SK-N-SH treated with all-trans-retinoic acid at 6 μM for 48 hours (cell line): ENCODE results near the gene NCKAP5.

Experiments
- ATAC-seq: fragments of 200-7000 bp; cut with Tn5 transposase; 3 replicates; pipeline ENCODE4 v1.9.1; 2020; ENCODE audit warnings: mild to moderate bottlenecking, moderate library complexity
- ARNTL ChIP-seq: fragments of 450-650 bp; formaldehyde crosslinking; IDR thresholded peaks from 2 replicates; pipeline ENCODE4 v1.5.0; 2020; ENCODE audit warnings: low read depth, mild to moderate bottlenecking, moderate library complexity, borderline replicate concordance
- BACH2 ChIP-seq: fragments of 250-450 bp; sonication (Bioruptor Pico); IDR thresholded peaks from 2 replicates; pipeline ENCODE4 v1.9.0; 2021; ENCODE audit warnings: mild to moderate bottlenecking, borderline replicate concordance
- CREB5 ChIP-seq: fragments of 250-450 bp; sonication (Bioruptor Pico); IDR thresholded peaks from 2 replicates; pipeline ENCODE4 v1.5.1; 2020; ENCODE audit warnings: low read depth, mild to moderate bottlenecking, moderate library complexity
- CSDC2 ChIP-seq: fragments of 250-450 bp; sonication (Bioruptor Pico); IDR thresholded peaks from 2 replicates; pipeline ENCODE4 v1.5.0; 2020; ENCODE audit warnings: mild to moderate bottlenecking, moderate library complexity
- CSRNP3 ChIP-seq: fragments of 250-450 bp; sonication (Bioruptor Pico); IDR thresholded peaks from 2 replicates; pipeline ENCODE4 v1.5.1; 2021; ENCODE audit warnings: mild to moderate bottlenecking, moderate library complexity
- GLIS3 ChIP-seq: fragments of 250-450 bp; sonication (Bioruptor Pico); IDR thresholded peaks from 2 replicates; pipeline ENCODE4 v1.5.0; 2020; ENCODE audit warnings: mild to moderate bottlenecking, moderate library complexity
- ISL1 ChIP-seq: fragments of 250-450 bp; sonication (Bioruptor Pico); IDR thresholded peaks from 2 replicates; pipeline ENCODE4 v2.1.2; 2022; ENCODE audit warnings: mild to moderate bottlenecking, moderate library complexity
- OSR1 ChIP-seq: fragments of 250-450 bp; sonication (Bioruptor Pico); IDR thresholded peaks from 2 replicates; pipeline ENCODE4 v1.8.0; 2022; ENCODE audit warnings: moderate library complexity, mild to moderate bottlenecking, inconsistent platforms
- POU6F1 ChIP-seq: fragments of 250-450 bp; sonication (Bioruptor Pico); IDR thresholded peaks from 2 replicates; pipeline ENCODE4 v1.8.0; 2021; ENCODE audit warnings: low read depth, mild to moderate bottlenecking, moderate library complexity, borderline replicate concordance
- PPARA ChIP-seq: fragments of 250-450 bp; sonication (Bioruptor Pico); IDR thresholded peaks from 2 replicates; pipeline ENCODE4 v1.5.0; 2020; ENCODE audit warnings: mild to moderate bottlenecking, borderline replicate concordance
- RARB ChIP-seq: fragments of 250-450 bp; sonication (Bioruptor Pico); IDR thresholded peaks from 2 replicates; pipeline ENCODE4 v1.8.0; 2021; ENCODE audit warnings: mild to moderate bottlenecking, moderate library complexity
- TCF4 ChIP-seq: fragments of 250-450 bp; sonication (Bioruptor Pico); IDR thresholded peaks from 2 replicates; pipeline ENCODE4 v1.8.0; 2021; ENCODE audit warnings: mild to moderate bottlenecking, moderate library complexity, borderline replicate concordance
- TOX ChIP-seq: fragments of 250-450 bp; sonication (Bioruptor Pico); IDR thresholded peaks from 2 replicates; pipeline ENCODE4 v1.8.0; 2021; ENCODE audit warnings: mild to moderate bottlenecking, moderate library complexity, borderline replicate concordance
- TSHZ2 ChIP-seq: fragments of 250-450 bp; sonication (Bioruptor Pico); IDR thresholded peaks from 2 replicates; pipeline ENCODE4 v1.5.0; 2020; ENCODE audit warnings: mild to moderate bottlenecking, moderate library complexity
- ZC3H10 ChIP-seq: fragments of 250-450 bp; sonication (Bioruptor Pico); IDR thresholded peaks from 2 replicates; pipeline ENCODE4 v1.5.1; 2021; ENCODE audit warnings: mild to moderate bottlenecking, moderate library complexity
- ZFP3 ChIP-seq: fragments of 250-450 bp; sonication (Bioruptor Pico); IDR thresholded peaks from 2 replicates; pipeline ENCODE4 v1.5.0; 2020; ENCODE audit warnings: mild to moderate bottlenecking, moderate library complexity
- ZFP30 ChIP-seq: fragments of 450-650 bp; formaldehyde crosslinking; IDR thresholded peaks from 2 replicates; pipeline ENCODE4 v1.5.0; 2022; ENCODE audit warnings: mild to moderate bottlenecking, moderate library complexity
- ZNF565 ChIP-seq: fragments of 450-650 bp; formaldehyde crosslinking; conservative IDR thresholded peaks from 2 replicates; pipeline ENCODE4 v1.5.0; 2020; ENCODE audit warnings: low read depth, mild to moderate bottlenecking, moderate library complexity
- ZNF70 ChIP-seq: fragments of 450-650 bp; formaldehyde crosslinking; IDR thresholded peaks from 2 replicates; pipeline ENCODE4 v1.5.0; 2020; ENCODE audit warnings: mild to moderate bottlenecking, moderate library complexity
- ZNF8 ChIP-seq: fragments of 450-650 bp; formaldehyde crosslinking; IDR thresholded peaks from 2 replicates; pipeline ENCODE4 v1.5.0; 2020; ENCODE audit warnings: mild to moderate bottlenecking, moderate library complexity
- TF ChIP-seq, protein P1 (sequence below): fragments of 250-450 bp; sonication (Bioruptor Pico); IDR thresholded peaks from 2 replicates; pipeline ENCODE4 v1.8.0; 2020; ENCODE audit warnings: mild to moderate bottlenecking, moderate library complexity, borderline replicate concordance

NCKAP5 gene

GRCh38 chr2:133541376-133541775, 26.9 kb downstream of the NCKAP5 start:
- no peak for ATAC-seq
- no peak for TF ChIP-seq RARB (CRISPR knock-in tag)
- TF ChIP-seq ZFP3 = no peak
- no peak for TF ChIP-seq ISL1
- no peak for TF ChIP-seq ZC3H10 (CRISPR knock-in tag)
- no peak for TF ChIP-seq BACH2 (CRISPR knock-in tag)
- TF ChIP-seq, protein P1, sequence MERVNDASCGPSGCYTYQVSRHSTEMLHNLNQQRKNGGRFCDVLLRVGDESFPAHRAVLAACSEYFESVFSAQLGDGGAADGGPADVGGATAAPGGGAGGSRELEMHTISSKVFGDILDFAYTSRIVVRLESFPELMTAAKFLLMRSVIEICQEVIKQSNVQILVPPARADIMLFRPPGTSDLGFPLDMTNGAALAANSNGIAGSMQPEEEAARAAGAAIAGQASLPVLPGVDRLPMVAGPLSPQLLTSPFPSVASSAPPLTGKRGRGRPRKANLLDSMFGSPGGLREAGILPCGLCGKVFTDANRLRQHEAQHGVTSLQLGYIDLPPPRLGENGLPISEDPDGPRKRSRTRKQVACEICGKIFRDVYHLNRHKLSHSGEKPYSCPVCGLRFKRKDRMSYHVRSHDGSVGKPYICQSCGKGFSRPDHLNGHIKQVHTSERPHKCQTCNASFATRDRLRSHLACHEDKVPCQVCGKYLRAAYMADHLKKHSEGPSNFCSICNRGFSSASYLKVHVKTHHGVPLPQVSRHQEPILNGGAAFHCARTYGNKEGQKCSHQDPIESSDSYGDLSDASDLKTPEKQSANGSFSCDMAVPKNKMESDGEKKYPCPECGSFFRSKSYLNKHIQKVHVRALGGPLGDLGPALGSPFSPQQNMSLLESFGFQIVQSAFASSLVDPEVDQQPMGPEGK (CRISPR knock-in tag) = no peak
- no peak for TF ChIP-seq CREB5
- no peak for TF ChIP-seq TSHZ2 (CRISPR knock-in tag)
- TF ChIP-seq TCF4 (CRISPR knock-in tag) = no peak
- TF ChIP-seq POU6F1 = no peak
- TF ChIP-seq GLIS3 (CRISPR knock-in tag) = no peak
- TF ChIP-seq ZFP30 = no peak
- no peak for TF ChIP-seq CSDC2 (CRISPR knock-in tag)
- TF ChIP-seq ZNF70 = no peak
- no peak for TF ChIP-seq ZNF565
- no peak for TF ChIP-seq ARNTL
- no peak for TF ChIP-seq PPARA (CRISPR knock-in tag)
- TF ChIP-seq TOX (CRISPR knock-in tag) = no peak
- TF ChIP-seq ZNF8 (CRISPR knock-in tag) = no peak
- TF ChIP-seq CSRNP3 = no peak
- TF ChIP-seq, all 23 proteins: peak for 0

DNA sequence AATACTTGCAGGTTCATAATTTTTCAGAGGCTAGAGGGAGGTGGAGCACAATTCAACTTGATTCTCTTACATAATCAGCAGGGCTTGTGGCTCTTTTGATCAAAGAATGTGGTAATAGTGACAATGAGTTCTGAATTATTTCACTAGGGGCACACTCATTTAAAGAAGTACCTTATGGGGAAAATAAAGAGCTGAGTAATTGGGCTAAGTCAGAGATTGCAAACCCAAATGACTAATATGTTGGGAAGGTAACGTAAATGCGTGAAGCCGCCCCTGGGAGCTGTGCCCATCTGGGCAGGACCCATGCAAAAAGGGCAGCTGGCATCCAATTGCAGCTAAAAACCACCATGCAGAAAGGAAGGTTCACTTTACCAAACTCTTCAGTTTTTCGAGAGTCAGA, 35.3 kb downstream of the NCKAP5 start:
- no peak for ATAC-seq
- TF ChIP-seq ZNF70 (no peak), TCF4 (CRISPR knock-in tag) (no peak), TSHZ2 (CRISPR knock-in tag) (no peak), ZFP30 (no peak), POU6F1 (no peak), ISL1 (no peak), TOX (CRISPR knock-in tag) (no peak), OSR1 (CRISPR knock-in tag) (no peak), ARNTL (no peak)
- TF ChIP-seq, protein P1 (CRISPR knock-in tag) = no peak
